IMR-90 (cell line): ENCODE results near the gene TRIM33. TPM values are rescaled to one million over a fixed set of nuclear protein-coding genes. Genes with fewer than 3 reads are reported as not detected.

Experiments used
- ATAC-seq: fragments of 200-7000 bp; cut with Tn5 transposase; 2 replicates; pipeline ENCODE4 v1.9.1; 2020; ENCODE audit warnings: low read depth, mild to moderate bottlenecking, moderate library complexity
- BruUV-seq: library from RNA; stranded (reverse); fragments of 400-500 nt; replicated peaks from 2 replicates; lab custom pipeline; 2021; lab: Mats Ljungman, UMichigan
- CTCF ChIA-PET: fragments of 300-600 bp; formaldehyde crosslinking; extraction: SDS; loops from one replicate; lab custom pipeline; 2021; ENCODE audit warnings: antibody characterized with exemption; lab: Yijun Ruan, JAX
- POLR2A ChIA-PET: fragments of 300-600 bp; sonication (Branson Sonifier 250); formaldehyde crosslinking; loops from one replicate; lab custom pipeline; 2022; ENCODE audit warnings: antibody characterized with exemption; ENCODE audit not compliant: unreplicated experiment; lab: Charles Lee
- DNase-seq: peaks from one replicate; pipeline ENCODE4 v3.0.0; 2013
- H2AFZ ChIP-seq: replicated peaks from 2 replicates; pipeline ENCODE3; 2013; ENCODE audit warnings: low read length, mild to moderate bottlenecking; ENCODE audit not compliant: poor library complexity
- H2AK5ac ChIP-seq: 2 replicates; pipeline ENCODE4 v1.6.1; 2013; ENCODE audit warnings: low read depth, low read length, inconsistent platforms
- H2AK9ac ChIP-seq: replicated peaks from 2 replicates; pipeline ENCODE3; 2013; ENCODE audit warnings: mild to moderate bottlenecking, low read depth, low read length, moderate library complexity; ENCODE audit not compliant: poor library complexity
- H2BK120ac ChIP-seq: 2 replicates; pipeline ENCODE4 v1.6.1; 2013; ENCODE audit warnings: low read depth, low read length, inconsistent platforms
- H2BK15ac ChIP-seq: 3 replicates; pipeline ENCODE4 v1.6.1; 2013; ENCODE audit warnings: low read depth, low read length, inconsistent platforms
- H2BK20ac ChIP-seq: 2 replicates; pipeline ENCODE4 v1.6.1; 2013; ENCODE audit warnings: low read depth, mild to moderate bottlenecking, inconsistent platforms, low read length, moderate library complexity
- H2BK5ac ChIP-seq: 2 replicates; pipeline ENCODE4 v1.6.1; 2013; ENCODE audit warnings: mild to moderate bottlenecking, low read depth, low read length, inconsistent platforms; ENCODE audit not compliant: poor library complexity, severe bottlenecking
- H3K14ac ChIP-seq: replicated peaks from 2 replicates; pipeline ENCODE4 v1.6.1; 2013; ENCODE audit warnings: low read depth, low read length, inconsistent platforms
- H3K18ac ChIP-seq: 2 replicates; pipeline ENCODE4 v1.6.1; 2013; ENCODE audit warnings: low read depth, low read length, control low read depth
- H3K23ac ChIP-seq: 2 replicates; pipeline ENCODE4 v1.6.1; 2013; ENCODE audit warnings: low read depth, low read length, inconsistent platforms
- H3K27ac ChIP-seq: 2 replicates; pipeline ENCODE4 v1.5.1; 2013; ENCODE audit warnings: mild to moderate bottlenecking, control low read depth, low read length; ENCODE audit not compliant: insufficient read depth
- H3K27me3 ChIP-seq: 2 replicates; pipeline ENCODE4 v1.6.1; 2013; ENCODE audit warnings: low read length; ENCODE audit not compliant: control insufficient read depth, insufficient read depth
- H3K36me3 ChIP-seq: 2 replicates; pipeline ENCODE4 v1.6.1; 2013; ENCODE audit warnings: low read length, mixed read lengths; ENCODE audit not compliant: control insufficient read depth, insufficient read depth
- H3K4ac ChIP-seq: 2 replicates; pipeline ENCODE4 v1.6.1; 2013; ENCODE audit warnings: low read depth, low read length, inconsistent platforms
- H3K4me1 ChIP-seq: 2 replicates; pipeline ENCODE4 v1.6.1; 2013; ENCODE audit warnings: low read length, mixed read lengths; ENCODE audit not compliant: control insufficient read depth, insufficient read depth
- H3K4me2 ChIP-seq: 2 replicates; pipeline ENCODE4 v1.6.1; 2013; ENCODE audit warnings: low read depth, mild to moderate bottlenecking, control low read depth, low read length, moderate library complexity
- H3K4me3 ChIP-seq: 2 replicates; pipeline ENCODE4 v1.5.1; 2013; ENCODE audit warnings: low read depth, mild to moderate bottlenecking, control low read depth, low read length, moderate library complexity; ENCODE audit not compliant: insufficient read depth
- H3K56ac ChIP-seq: 2 replicates; pipeline ENCODE4 v1.6.1; 2013; ENCODE audit warnings: low read length, inconsistent platforms; ENCODE audit not compliant: insufficient read depth; ENCODE audit errors: extremely low read depth
- H3K79me1 ChIP-seq, 2 experiments: 2 replicates each; pipeline ENCODE4 v1.6.1; 2013; ENCODE audit warnings: low read length in 2 of 2, inconsistent platforms in 1 of 2, low read depth in 1 of 2
- H3K9ac ChIP-seq: 2 replicates; pipeline ENCODE4 v1.6.1; 2013; ENCODE audit warnings: low read depth, low read length, control low read depth
- H3K9me1 ChIP-seq: 2 replicates; pipeline ENCODE4 v1.6.1; 2013; ENCODE audit warnings: low read length, inconsistent platforms; ENCODE audit not compliant: insufficient read depth
- H3K9me3 ChIP-seq: 2 replicates; pipeline ENCODE4 v1.6.1; 2013; ENCODE audit warnings: low read length; ENCODE audit not compliant: control insufficient read depth, insufficient read depth
- H4K20me1 ChIP-seq: 2 replicates; pipeline ENCODE4 v1.6.1; 2013; ENCODE audit warnings: low read length, inconsistent platforms; ENCODE audit not compliant: insufficient read depth
- H4K5ac ChIP-seq: 2 replicates; pipeline ENCODE4 v1.6.1; 2013; ENCODE audit warnings: mild to moderate bottlenecking, low read depth, low read length, control low read depth
- H4K8ac ChIP-seq, 2 experiments: 2 replicates each; pipeline ENCODE4 v1.6.1; 2013; ENCODE audit warnings: low read depth in 2 of 2, low read length in 2 of 2, control low read depth in 1 of 2, inconsistent platforms in 1 of 2
- H4K91ac ChIP-seq: 2 replicates; pipeline ENCODE4 v1.6.1; 2013; ENCODE audit warnings: low read depth, low read length, inconsistent platforms; ENCODE audit not compliant: insufficient read depth
- BHLHE40 ChIP-seq: fragments of 150-350 bp; IDR thresholded peaks from 2 replicates; pipeline ENCODE4 v1.6.1; 2016; ENCODE audit warnings: mild to moderate bottlenecking, low read depth, low read length
- CEBPB ChIP-seq: IDR thresholded peaks from 2 replicates; pipeline ENCODE4 v1.6.1; 2012; ENCODE audit warnings: low read depth, low read length, improper control_type of control experiment
- CHD1 ChIP-seq: IDR thresholded peaks from 2 replicates; pipeline ENCODE4 v1.6.1; 2012; ENCODE audit warnings: low read depth, low read length, improper control_type of control experiment
- ELK1 ChIP-seq: fragments of 150-350 bp; IDR thresholded peaks from 2 replicates; pipeline ENCODE4 v1.6.1; 2016; ENCODE audit warnings: low read depth, mild to moderate bottlenecking, low read length, moderate library complexity, borderline replicate concordance
- FOS ChIP-seq: fragments of 150-350 bp; IDR thresholded peaks from 2 replicates; pipeline ENCODE4 v1.6.1; 2016; ENCODE audit warnings: low read depth, low read length
- MAFK ChIP-seq: IDR thresholded peaks from 2 replicates; pipeline ENCODE4 v1.6.1; 2012; ENCODE audit warnings: low read depth, low read length, improper control_type of control experiment
- MAZ ChIP-seq: IDR thresholded peaks from 2 replicates; pipeline ENCODE4 v1.6.1; 2012; ENCODE audit warnings: low read depth, mild to moderate bottlenecking, low read length, improper control_type of control experiment, moderate library complexity, borderline replicate concordance
- MXI1 ChIP-seq: IDR thresholded peaks from 2 replicates; pipeline ENCODE4 v1.6.1; 2012; ENCODE audit warnings: low read depth, mild to moderate bottlenecking, low read length, moderate library complexity, borderline replicate concordance
- NFE2L2 ChIP-seq: fragments of 150-350 bp; IDR thresholded peaks from 2 replicates; pipeline ENCODE4 v1.6.1; 2016; ENCODE audit warnings: low read depth, mild to moderate bottlenecking, low read length
- POLR2A ChIP-seq: IDR thresholded peaks from 2 replicates; pipeline ENCODE4 v1.6.1; 2012; ENCODE audit warnings: mild to moderate bottlenecking, low read depth, low read length
- RAD21 ChIP-seq: IDR thresholded peaks from 2 replicates; pipeline ENCODE4 v1.6.1; 2012; ENCODE audit warnings: low read length, improper control_type of control experiment
- RCOR1 ChIP-seq: IDR thresholded peaks from 2 replicates; pipeline ENCODE4 v1.6.1; 2012; ENCODE audit warnings: mild to moderate bottlenecking, low read length, improper control_type of control experiment; ENCODE audit not compliant: insufficient replicate concordance
- RFX5 ChIP-seq: IDR thresholded peaks from 2 replicates; pipeline ENCODE4 v1.8.0; 2012; ENCODE audit warnings: low read depth, mild to moderate bottlenecking, low read length, moderate library complexity
- SMC3 ChIP-seq: fragments of 150-350 bp; IDR thresholded peaks from 2 replicates; pipeline ENCODE4 v1.6.1; 2016; ENCODE audit warnings: low read depth, mild to moderate bottlenecking, antibody characterized with exemption, low read length, moderate library complexity
- USF2 ChIP-seq: fragments of 150-350 bp; IDR thresholded peaks from 2 replicates; pipeline ENCODE4 v1.6.1; 2017; ENCODE audit warnings: mild to moderate bottlenecking, antibody characterized with exemption, low read length, low read depth
- WGBS, 2 experiments: methylation state at CpG; one replicate each; pipeline versions ENCODE4 v1.1.5 to v1.1.7; 2013; ENCODE audit warnings: missing lambda C conversion rate in 2 of 2; ENCODE audit not compliant: insufficient read length in 1 of 2; ENCODE audit errors: extremely low coverage in 2 of 2; 5-methylcytosine and 5-hydroxymethylcytosine counted together
- dilution Hi-C: fragments of 300-500 bp; cut with HindIII; formaldehyde crosslinking; loops from one replicate; pipeline ENCODE4 v1.14.3; 2018; ENCODE audit warnings: low sequenced_read_pairs; ENCODE audit not compliant: unreplicated experiment
- in situ Hi-C: fragments of 300-500 bp; cut with MboI; formaldehyde crosslinking; loops from 3 replicates; pipeline ENCODE4 v1.14.3; 2019; ENCODE audit warnings: low sequenced_read_pairs, inconsistent platforms, mixed read lengths
- intact Hi-C: fragments of 100-400 bp; cut with micrococcal nuclease; formaldehyde crosslinking; loops from 2 replicates; pipeline ENCODE4 v1.10.0; 2022
- polyA plus RNA-seq, 3 experiments: library from polyadenylated mRNA; depleted of rRNA; stranded (reverse); fragments of >200 nt; gene quantifications; 2 replicates each; pipeline ENCODE4 v1.2.3, GENCODE V29; 2012; ENCODE audit warnings: low replicate concordance in 1 of 3
- total RNA-seq: library from RNA; depleted of rRNA; stranded (reverse); fragments of >200 nt; gene quantifications from 2 replicates; pipeline ENCODE4 v1.2.3, GENCODE V29; 2012
- TF ChIP-seq, protein P1 (sequence below): conservative IDR thresholded peaks from 2 replicates; pipeline ENCODE4 v1.5.1; 2012; ENCODE audit warnings: mild to moderate bottlenecking, low read depth, low read length, improper control_type of control experiment

TRIM33 gene
- total and polyA plus RNA-seq, 2 of the 4 experiments (the other 2 are of a cell fraction), result 9.5 to 40.1 TPM

- H3K23ac ChIP-seq, result no peak overlapping the region
- H3K4ac ChIP-seq, result no peak overlapping the region
- no peak overlapping the region for H3K18ac ChIP-seq
- BruUV-seq, result no TSS peak
- ChIA-PET POLR2A (no interaction called here), CTCF (interaction anchor here (0.7 kb wide), 1 partner anchor 144 kb away, joined by 5 read pairs; no protein-coding TSS in a partner anchor)
- intact Hi-C loops, result no loop called here
- no CpG with 5 or more reads among the region's 1 CpG for WGBS, 2 experiments
- H3K79me1 ChIP-seq, result peaks cover 29 to 30% of the 10 kb centered on the region in 2 experiments
- H2BK5ac ChIP-seq, result no peak overlapping the region
- dilution Hi-C loops, result no loop called here
- H2BK20ac ChIP-seq, result no peak overlapping the region
- H2BK15ac ChIP-seq, result no peak overlapping the region
- no peak overlapping the region for H2AFZ ChIP-seq
- H4K91ac ChIP-seq, result no peak overlapping the region
- H2AK9ac ChIP-seq, result no peak overlapping the region
- H3K4me1 ChIP-seq, result no peaks in the 10 kb centered on the region
- H3K4me3 ChIP-seq, result no peak overlapping the region
- no peaks in the 10 kb centered on the region for H3K27me3 ChIP-seq
- H3K4me2 ChIP-seq, result no peak overlapping the region
- H2AK5ac ChIP-seq, result no peak overlapping the region
- no peak for TF ChIP-seq USF2
- no peak for TF ChIP-seq FOS
- TF ChIP-seq RAD21, result no peak
- no peak for TF ChIP-seq NFE2L2
- TF ChIP-seq MAFK, result no peak
- no peak for TF ChIP-seq ELK1
- no peak for TF ChIP-seq SMC3
- no peak for TF ChIP-seq RCOR1
- no peak for TF ChIP-seq POLR2A
- TF ChIP-seq, protein P1, sequence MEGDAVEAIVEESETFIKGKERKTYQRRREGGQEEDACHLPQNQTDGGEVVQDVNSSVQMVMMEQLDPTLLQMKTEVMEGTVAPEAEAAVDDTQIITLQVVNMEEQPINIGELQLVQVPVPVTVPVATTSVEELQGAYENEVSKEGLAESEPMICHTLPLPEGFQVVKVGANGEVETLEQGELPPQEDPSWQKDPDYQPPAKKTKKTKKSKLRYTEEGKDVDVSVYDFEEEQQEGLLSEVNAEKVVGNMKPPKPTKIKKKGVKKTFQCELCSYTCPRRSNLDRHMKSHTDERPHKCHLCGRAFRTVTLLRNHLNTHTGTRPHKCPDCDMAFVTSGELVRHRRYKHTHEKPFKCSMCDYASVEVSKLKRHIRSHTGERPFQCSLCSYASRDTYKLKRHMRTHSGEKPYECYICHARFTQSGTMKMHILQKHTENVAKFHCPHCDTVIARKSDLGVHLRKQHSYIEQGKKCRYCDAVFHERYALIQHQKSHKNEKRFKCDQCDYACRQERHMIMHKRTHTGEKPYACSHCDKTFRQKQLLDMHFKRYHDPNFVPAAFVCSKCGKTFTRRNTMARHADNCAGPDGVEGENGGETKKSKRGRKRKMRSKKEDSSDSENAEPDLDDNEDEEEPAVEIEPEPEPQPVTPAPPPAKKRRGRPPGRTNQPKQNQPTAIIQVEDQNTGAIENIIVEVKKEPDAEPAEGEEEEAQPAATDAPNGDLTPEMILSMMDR, result no peak
- TF ChIP-seq CEBPB, result no peak
- TF ChIP-seq CHD1, result no peak
- TF ChIP-seq BHLHE40, result no peak
- TF ChIP-seq MXI1, result no peak
- no peak for TF ChIP-seq RFX5
- no peak for TF ChIP-seq MAZ
- H3K36me3 ChIP-seq, result peaks cover 8% of the 10 kb centered on the region
- no peak overlapping the region for H4K5ac ChIP-seq
- H3K14ac ChIP-seq, result no peak overlapping the region
- H3K9me1 ChIP-seq, result no peaks in the 10 kb centered on the region
- peaks cover 4% of the 10 kb centered on the region; the same call in 1 of the 2 replicates for H3K9me3 ChIP-seq
- H4K8ac ChIP-seq, result no peak overlapping the region
- H4K20me1 ChIP-seq, result peaks cover 10% of the 10 kb centered on the region
- H3K9ac ChIP-seq, result no peak overlapping the region
- no peak overlapping the region for H3K27ac ChIP-seq
- H3K56ac ChIP-seq, result no peak overlapping the region
- in situ Hi-C loops, result no loop called here
- no peak overlapping the region for H2BK120ac ChIP-seq
- ATAC-seq (peak; percentile 35), DNase-seq (peak; percentile 21)
These were observed 48.7 kb downstream of the TRIM33 start for GRCh38 chr1:114462341-114462740.
